HG02678 (cell line): ENCODE results near the gene PIP.
"Not testable (repeated sequence)": the region's sequence is repeated elsewhere in the genome, so short reads cannot be mapped to it uniquely, and the experiment has no call there.

ENCODE experiments used
- ATAC-seq: cut with Tn5 transposase; IDR thresholded peaks from one replicate; pipeline ENCODE4 v1.9.1; 2021; ENCODE audit warnings: mild to moderate bottlenecking, moderate library complexity; ENCODE audit not compliant: unreplicated experiment

PIP gene

DNA sequence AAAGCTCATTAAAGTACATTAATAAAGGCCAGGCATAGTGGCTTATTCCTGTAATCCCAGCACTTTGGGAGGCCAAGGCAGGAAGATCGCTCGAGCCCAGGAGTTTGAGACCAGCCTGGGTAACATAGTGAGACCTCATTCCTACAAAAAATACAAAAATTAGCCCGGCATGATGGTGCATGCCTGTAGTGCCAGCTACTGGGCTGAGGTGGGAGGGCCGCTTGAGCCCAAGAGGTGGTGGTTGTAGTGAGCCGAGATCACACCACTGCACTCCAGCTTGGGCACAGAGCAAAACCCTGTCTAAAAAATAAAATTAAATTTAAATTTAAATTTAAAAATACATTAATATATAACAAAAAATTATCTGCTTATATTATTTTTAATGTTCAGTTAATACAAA lies 44.3 kb downstream of the PIP start:
- ATAC-seq: no peak

GRCh38 chr7:143177374-143178119 lies 45.7 kb downstream of the PIP start:
- ATAC-seq: no peak

GRCh38 chr7:143180771-143181170 lies 48.9 kb downstream of the PIP start:
- ATAC-seq: not testable (repeated sequence)

DNA sequence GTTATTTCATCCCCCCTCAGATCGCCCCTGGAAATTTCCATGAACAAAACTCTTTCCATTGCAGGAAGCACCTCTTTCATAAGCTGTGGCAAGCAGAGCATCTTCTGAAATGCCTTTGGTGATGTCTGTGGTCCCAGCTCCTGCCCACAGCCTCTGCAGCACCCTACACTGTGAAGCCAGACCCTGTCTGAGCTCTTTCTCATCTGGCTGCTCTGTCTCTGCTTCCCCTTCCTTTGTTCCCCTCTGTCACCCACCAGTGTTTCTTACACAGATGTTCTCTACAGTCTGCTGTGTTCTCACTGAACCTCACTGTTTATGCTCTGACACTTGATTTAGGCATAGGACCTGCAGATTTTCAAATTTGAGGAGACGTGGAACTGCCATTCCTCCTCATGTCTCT lies 49.5 kb downstream of the PIP start:
- ATAC-seq: no peak

DNA sequence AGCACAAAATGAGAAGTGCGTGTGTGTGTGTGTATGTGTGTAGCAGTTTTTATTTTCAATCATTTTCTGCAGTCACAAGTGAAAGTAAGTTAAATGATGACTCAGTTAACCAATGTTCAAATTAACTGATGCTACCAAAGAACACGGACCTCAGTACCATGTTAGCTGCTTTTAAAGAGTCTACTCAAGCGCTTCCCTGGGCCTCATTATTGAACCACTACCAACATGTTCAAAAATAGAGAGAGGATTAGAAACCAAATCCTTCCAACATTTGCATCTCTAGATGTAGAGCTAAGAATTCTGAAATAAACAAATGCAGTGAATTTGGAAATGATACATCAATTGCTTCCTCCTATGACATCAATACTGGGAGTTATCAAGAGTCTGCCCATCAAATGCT lies 51.1 kb downstream of the PIP start, which contains the start of gene TAS2R39:
TAS2R39 (plus strand) TSS at position 396 of the 400 bp plus-strand sequence; CDS start at position 396, 0 bp downstream.
- ATAC-seq: no peak

DNA sequence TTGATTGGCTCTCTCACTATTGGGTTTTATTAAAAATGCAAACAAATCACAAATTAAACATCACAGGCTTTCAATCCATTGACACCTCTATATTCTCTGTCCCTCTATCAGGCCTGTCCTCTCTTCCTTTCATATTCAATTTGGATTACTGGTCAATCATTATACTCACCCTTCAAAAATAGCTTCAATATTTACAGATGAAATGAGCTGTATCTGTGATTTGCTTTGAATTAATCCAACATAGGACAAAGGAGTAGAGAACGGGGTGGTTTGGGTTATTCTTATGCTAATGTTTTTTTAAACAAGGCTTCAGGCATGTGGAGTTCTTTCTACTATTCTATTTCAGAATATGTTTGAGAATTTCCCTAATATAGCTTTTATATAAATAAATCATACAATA lies 53.7 kb downstream of the PIP start:
- no peak for ATAC-seq

GRCh38 chr7:143188994-143189393 lies 57.1 kb downstream of the PIP start:
- ATAC-seq: no peak
